HG02943 (cell line): ENCODE measurements around the gene CCDC27.
"Not testable (repeated sequence)": the region's sequence is repeated elsewhere in the genome, so short reads cannot be mapped to it uniquely, and the experiment has no call there.

ENCODE experiments used
- ATAC-seq: cut with Tn5 transposase; IDR thresholded peaks from one replicate; pipeline ENCODE4 v1.9.1; 2021; ENCODE audit warnings: mild to moderate bottlenecking, low read depth, moderate library complexity; ENCODE audit not compliant: unreplicated experiment

CCDC27 gene

DNA sequence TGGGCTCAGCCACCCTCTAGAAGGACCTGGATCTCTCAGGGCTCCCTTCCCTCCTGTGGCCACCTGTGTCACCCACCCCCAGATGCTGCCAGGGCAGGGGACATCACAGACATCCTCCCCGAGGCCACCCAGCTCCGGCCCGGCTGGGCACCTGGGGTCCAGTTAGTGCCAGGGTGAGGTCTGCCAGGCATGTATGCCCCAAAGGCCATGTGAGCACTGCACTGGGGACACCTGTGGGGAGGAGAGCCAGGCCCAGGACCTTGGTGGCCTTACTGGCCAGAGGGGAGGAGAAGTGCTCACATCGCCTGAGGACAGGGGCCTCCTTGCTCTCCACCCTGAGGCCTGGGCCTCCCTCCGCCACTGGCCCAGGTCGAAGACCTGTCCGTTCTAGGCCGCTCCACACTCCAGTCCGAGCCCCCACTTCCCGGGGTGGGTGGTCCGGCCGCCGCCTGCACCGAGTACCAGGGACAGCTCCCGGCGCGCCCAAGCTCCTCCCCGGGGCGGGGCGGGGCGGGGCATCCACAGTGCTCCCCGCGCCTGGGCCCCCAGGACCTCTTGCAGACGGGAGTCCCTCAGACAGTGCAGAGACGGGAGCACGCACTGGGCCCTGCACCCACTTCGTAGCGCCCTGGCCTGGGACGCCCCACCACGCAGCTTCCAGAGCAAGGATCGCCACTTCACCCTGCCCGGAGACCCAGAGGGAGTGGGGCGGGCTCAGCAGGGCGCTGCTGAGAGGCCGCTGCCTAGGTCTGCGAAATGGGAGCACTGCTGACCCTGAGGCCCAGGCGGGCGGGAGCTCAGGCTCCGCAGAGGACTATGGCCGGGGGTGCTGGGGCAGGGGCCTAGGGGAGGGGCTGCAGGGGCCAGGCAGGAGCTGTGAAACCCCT is 34.3 kb upstream of the CCDC27 start:
- no peak for ATAC-seq

DNA sequence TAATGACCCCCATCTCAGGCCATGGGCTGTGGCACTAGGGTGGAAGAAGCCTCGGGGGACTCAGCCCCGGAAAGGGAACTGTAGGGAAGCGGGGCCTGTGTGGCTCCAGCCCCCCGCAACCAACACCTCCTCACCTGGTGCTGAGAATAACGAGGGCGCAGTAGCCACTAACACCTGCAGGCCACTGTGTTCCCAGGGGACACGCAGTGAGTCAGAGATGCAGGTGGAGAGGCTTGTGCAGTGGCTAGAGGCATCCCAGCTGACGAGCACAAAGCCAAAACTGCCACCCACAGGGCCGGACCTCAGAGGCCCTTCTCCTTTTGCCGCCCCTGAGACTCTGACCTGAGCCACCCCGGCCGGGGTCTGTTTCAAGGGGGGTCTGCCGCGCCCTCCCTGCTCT is 33.5 kb upstream of the CCDC27 start:
- no peak for ATAC-seq

DNA sequence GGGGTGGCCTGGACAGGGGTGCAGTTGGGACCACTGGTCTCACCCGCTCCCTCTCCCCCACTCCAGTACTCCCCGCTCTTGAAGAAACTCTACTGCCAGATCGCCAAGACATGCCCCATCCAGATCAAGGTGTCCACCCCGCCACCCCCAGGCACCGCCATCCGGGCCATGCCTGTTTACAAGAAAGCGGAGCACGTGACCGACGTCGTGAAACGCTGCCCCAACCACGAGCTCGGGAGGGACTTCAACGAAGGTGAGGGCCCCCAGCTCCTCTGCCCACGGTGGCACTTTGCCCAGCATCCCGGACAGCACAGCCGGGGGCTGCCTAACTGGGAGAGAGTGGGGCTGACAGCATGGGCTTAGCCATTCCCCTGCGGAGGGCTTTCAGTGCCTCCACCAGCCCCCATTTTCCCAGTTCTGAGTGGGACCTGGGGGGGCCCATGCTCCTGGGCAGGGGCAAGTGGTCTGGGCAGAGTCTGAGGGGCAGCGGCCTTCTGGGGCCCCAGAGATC is 30.2 kb upstream of the CCDC27 start:
- ATAC-seq, result no peak

DNA sequence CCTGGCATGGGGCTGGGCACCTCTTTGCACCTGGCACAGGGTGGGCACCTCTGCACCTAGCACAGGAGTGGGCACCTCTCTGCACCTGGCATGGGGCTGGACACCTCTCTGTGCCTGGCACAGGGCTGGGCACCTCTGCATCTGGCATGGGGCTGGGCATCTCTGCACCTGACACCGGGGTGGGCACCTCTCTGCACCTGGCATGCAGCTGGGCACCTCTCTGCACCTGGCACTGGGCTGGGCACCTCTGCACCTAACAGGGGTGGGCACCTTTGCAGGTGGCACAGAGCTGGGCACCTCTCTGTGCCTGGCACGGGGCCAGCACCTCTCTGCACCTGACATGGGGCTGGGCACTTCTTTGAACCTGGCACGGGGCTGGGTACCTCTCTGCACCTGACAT is 29.4 kb upstream of the CCDC27 start:
- no peak for ATAC-seq

DNA sequence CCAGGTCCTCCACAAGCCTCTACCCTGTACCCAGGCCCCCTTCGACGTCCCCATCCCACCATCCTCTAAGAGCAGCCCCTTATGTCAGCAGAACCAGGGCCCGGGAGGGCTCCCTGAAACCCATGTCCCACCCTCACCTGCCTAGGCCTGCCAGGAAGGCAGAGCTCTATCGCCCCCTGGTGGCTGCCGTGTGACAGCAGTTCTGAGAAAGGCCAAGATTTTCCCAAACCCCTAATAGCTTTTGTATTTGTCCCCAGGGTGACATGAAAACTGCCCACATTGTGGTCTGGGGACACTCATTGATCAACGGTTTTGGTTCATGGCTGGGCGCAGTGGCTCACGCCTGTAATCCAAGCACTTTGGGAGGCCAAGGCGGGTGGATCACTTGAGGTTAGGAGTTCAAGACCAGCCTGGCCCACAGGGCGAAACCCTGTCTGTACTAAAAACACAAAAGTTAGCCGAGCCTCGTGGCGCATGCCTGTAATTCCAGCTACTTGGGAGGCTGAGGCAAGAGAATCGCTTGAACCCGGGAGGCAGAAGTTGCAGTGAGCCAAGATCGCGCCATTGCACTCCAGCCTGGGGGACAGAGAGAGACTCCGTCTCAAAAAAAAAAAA is 27.7 kb upstream of the CCDC27 start:
- not testable (repeated sequence) for ATAC-seq

DNA sequence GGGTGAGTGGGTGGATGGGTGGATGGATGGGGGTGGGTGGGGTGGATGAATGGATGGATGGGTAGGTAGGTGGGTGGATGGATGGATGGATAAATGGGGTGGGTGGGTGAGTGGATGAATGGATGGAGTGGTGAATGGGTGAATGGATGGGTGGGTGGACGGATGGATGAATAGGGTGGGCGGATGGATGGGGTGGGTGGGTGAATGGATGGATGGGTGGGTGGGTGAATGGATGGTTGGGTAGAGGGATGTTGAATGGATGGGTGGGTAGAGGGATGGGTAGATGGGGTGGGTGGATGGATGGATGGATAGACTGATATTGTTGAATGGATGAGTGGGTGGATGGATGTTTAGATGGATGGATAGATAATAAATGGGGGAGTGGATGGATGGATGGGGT is 26.9 kb upstream of the CCDC27 start:
- no peak for ATAC-seq

DNA sequence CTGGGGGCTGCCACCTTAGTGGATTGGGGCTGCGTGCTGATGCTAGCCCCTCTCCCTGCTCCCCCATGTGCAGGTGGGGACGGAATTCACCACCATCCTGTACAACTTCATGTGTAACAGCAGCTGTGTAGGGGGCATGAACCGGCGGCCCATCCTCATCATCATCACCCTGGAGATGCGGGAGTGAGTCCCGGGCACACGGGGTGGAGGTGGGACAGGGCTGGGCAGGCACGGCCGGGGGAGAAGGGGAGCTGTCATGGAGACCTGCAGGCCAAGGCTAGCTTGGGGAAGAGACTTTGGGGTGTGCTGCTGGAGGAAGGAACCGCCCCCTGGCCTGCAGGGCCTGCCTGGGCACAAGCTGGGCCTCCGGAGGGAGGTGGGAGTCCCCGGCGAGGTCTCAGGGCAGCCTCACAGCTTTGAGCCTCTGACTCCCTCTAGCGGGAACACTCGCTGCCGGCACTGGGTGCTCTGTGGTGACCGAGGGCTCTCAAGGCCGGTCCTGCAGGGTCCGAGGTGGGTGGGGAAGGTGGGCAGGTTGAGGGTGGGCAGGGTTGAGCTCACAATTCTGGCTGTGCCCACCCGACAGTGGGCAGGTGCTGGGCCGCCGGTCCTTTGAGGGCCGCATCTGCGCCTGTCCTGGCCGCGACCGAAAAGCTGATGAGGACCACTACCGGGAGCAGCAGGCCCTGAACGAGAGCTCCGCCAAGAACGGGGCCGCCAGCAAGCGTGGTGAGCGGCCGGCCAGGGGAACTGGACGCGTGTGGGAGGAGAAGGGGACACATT is 25.0 kb upstream of the CCDC27 start:
- ATAC-seq, result no peak

DNA sequence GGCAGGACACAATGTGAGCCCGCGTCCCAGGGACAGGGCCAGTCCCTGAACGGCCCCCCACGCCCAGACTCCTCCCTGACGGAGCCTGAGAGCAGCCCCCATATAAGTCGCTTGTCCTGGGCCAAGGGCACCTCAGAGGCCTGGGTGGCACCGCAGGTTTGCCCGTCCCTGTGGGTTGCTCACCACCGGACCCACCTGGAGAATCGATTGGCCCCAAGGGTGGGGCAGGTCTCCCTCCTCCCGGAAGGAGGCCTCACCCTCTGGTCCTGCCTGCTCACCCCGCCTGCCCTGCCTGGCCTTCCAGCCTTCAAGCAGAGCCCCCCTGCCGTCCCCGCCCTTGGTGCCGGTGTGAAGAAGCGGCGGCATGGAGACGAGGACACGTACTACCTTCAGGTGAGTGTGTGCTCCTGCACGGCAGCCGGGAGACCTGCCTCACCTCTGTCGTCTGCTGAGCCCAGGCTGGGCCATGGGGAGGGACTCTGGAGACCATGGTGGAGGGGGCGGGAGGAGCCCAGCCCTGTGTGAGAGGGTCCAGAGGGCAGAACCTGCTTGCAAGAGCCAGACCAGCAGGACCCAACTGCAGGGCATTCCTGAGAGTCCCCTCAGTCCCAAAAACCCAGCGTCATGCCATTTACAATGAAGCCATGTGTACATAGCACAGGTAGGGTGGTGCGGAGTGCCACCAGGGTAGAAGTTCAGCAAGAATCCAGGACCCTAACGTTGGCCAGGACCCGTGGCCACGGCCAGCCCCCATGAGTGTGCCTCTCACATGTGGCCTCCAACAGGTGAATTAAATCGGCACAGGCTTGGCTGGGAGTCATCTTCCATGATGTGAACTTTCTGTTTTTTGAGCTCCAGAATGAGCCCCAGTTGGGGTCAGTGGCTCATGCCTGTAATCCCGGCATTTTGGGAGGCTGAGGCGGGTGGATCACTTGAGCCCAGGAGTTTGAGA is 24.1 kb upstream of the CCDC27 start:
- ATAC-seq, result no peak

DNA sequence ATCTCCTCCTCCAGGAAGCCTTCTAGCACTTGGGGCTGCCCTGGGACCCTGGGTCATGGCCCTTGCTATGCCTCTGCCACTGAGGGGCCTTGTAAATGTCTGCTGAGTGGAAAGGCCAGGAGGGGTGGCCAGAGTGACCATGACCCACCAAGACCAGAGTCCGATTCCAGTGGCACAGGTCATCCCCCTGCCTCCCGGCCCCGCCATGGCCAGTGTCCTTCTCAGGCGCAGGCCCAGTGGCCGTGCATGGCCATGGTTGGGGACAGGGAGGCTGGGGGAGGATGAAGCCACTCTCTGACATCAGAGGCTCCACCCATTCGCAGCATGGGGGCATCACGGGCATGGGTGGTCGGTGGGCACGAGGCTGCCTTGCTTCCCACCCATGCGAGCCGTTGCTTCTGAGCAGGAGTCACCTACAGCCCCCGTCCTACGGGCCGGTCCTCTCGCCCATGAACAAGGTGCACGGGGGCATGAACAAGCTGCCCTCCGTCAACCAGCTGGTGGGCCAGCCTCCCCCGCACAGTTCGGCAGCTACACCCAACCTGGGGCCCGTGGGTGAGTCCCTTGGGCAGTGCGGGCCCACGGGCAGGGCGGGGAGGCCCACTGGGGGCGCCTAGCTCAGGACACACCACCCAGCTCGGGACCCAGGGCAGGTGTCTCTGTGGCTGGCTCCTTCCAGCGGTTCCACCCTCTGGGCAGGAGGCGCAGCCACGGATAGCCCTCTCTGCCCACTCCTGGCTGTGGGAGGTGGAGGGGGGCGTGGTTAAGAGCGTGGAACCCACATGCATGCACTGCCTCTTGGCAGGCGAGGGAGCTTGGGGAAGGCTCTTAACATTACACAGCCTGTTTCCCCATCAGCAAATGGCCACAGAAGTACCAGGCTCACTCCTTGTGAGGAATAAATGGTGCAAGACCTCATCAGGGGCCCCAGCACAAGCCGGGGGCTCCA is 22.4 kb upstream of the CCDC27 start:
- no peak for ATAC-seq

DNA sequence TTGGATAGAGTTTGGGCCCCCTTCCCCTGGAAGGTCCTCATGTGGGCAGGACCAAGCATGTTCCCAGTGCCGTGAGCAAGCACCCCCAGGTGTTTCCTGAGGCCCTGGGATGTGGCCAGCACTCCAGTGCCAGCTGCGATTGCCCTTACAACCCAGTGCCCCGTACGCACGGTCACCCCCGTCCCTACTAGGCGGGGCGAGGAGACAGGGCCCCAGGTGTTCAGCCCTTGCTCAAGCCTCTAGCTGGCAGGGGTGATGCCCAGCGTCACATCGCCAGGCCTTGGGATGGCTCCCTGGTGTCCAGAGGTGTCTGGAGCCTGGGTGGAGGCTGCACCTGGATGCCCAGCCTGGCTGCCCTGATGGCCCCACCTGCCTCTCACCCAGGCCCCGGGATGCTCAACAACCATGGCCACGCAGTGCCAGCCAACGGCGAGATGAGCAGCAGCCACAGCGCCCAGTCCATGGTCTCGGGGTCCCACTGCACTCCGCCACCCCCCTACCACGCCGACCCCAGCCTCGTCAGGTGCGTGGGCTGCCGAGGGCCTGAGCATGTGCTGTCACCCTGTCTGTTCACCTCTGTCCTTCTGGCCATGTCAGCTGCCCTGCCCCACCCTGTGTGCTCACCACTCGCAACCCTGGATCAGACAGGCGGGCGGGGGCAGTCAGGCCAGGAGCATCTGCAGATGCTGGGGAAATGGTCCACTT is 21.6 kb upstream of the CCDC27 start:
- no peak for ATAC-seq

DNA sequence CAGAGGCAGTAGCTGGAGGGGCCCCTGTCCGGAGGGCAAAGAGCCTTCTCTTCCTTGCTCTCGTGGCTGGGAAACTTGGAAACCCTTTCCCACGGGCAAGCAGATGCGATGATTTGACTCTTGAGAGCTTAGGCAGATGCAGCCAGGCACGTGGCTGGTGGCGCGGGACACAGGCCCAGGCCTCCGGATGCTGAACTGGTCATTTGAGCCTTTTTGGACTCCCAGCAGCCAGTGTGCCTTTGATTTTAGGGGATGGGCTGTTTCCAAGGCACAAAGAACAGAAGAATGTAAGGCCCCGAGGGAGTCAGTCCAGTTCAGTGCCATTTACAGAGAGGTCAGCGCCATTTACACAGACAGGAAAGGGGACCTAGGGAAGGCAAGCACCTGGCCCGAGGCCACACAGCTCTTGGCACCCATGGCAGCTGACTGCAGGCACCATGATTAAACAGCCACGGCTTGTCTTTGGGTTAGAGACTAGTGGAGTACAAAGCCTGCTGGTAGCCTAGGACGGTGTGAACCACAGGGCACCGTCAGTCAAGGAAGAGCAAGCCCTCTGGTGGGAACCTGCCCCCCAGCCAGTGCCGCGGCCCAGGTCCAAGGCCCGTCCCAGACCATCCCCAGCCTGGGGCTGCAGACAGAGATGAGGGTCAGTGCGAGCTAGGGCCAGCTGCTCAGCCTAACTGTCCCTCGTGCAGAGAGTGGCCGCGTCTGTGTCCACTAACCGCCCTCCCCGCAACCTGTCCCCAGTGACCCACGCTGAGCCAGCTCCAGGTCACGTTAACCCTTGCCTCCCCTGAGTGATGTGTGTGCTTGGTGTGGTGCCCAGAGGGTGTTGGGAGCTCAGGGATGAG is 20.4 kb upstream of the CCDC27 start:
- no peak for ATAC-seq

DNA sequence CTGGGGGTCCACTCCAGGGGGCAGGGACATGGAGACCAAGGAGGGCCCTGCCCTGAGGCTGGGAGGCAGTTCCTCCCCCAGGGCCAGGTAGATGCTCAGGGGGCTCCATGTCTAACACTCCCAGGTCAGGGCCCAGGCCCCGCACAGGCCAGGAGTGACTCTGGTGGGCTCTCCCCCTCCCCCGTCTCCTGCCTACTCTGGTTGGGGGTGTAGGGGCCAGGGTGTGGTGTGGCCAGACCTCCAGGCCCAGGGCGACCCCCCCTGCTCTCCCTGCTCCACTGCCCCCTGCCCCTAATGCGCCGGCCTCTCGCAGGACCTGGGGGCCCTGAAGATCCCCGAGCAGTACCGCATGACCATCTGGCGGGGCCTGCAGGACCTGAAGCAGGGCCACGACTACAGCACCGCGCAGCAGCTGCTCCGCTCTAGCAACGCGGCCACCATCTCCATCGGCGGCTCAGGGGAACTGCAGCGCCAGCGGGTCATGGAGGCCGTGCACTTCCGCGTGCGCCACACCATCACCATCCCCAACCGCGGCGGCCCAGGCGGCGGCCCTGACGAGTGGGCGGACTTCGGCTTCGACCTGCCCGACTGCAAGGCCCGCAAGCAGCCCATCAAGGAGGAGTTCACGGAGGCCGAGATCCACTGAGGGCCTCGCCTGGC is 19.7 kb upstream of the CCDC27 start:
- no peak for ATAC-seq

DNA sequence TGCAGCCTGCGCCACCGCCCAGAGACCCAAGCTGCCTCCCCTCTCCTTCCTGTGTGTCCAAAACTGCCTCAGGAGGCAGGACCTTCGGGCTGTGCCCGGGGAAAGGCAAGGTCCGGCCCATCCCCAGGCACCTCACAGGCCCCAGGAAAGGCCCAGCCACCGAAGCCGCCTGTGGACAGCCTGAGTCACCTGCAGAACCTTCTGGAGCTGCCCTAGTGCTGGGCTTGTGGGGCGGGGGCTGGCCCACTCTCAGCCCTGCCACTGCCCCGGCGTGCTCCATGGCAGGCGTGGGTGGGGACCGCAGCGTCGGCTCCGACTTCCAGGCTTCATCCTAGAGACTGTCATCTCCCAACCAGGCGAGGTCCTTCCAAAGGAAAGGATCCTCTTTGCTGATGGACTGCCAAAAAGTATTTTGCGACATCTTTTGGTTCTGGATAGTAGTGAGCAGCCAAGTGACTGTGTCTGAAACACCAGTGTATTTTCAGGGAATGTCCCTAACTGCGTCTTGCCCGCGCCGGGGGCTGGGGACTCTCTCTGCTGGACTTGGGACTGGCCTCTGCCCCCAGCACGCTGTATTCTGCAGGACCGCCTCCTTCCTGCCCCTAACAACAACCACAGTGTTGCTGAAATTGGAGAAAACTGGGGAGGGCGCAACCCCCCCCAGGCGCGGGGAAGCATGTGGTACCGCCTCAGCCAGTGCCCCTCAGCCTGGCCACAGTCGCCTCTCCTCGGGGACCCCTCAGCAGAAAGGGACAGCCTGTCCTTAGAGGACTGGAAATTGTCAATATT is 19.0 kb upstream of the CCDC27 start:
- ATAC-seq, result no peak

DNA sequence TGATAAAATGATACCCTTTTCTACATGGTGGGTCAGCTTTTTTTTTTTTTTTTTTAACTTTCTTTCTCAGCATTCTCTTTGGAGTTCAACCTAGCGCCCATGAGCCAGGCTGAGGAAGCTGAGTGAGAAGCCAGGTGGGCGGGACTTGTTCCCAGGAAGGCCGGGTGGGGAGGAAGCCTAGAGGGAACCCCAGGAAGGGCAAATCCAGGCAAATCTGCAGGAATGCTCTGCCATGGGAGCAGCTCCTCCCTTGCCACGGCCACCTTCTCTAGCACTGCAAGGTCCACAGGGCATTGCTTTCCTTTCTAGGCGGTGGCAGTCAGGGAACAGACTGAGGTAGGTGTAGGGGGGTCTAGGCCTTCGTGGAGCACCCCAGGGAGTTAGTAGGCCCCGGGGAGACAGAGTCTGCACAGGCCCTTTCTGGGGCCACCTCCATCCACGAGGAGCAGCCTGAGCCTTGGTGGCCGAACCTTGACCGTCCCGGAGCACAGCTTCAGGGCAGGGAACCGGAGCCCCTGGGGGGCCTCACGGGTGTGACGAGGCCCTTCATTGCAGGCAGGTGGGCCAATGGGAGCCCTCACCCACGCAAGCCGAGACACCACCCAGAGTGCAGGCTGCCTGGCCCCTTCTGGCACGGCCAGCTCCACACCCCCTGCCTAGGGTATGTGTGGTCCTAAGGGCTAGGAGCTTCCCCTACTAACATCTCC is 18.2 kb upstream of the CCDC27 start:
- ATAC-seq, result no peak

DNA sequence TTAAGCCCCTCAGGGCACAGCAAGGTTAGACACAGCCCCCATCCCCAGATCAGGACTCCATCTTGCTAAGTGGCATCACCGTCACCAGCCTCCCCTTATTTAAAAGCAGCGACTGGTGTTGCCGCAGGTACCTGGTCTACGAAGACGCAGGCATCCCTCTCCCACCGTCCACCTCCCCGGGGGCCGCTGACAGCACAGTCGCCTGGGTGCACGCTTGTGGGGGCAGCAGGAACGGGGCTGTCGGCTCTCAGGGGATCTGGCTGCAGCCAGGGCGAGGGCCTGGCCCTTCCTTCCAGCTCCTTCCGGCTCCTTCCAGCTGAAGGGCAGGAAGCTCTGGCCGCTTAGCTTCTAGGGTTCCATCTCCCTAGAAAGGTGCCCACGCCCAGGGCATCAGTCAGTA is 17.6 kb upstream of the CCDC27 start:
- ATAC-seq, result no peak
